B cell (primary cell): ENCODE results near the gene RNF150. TPM values are rescaled to one million over a fixed set of nuclear protein-coding genes. Genes with fewer than 3 reads are reported as not detected.

ENCODE experiments used
- ATAC-seq: fragments of 200-7000 bp; cut with Tn5 transposase; one replicate; pipeline ENCODE4 v1.10.0; 2021; ENCODE audit warnings: low read depth, mild to moderate bottlenecking, moderate number of reproducible peaks, moderate library complexity
- CTCF ChIA-PET: fragments of 350-600 bp; sonication (Branson Sonifier 250); formaldehyde crosslinking; loops from one replicate; lab custom pipeline; 2021; ENCODE audit warnings: antibody characterized with exemption, inconsistent platforms; lab: Charles Lee
- POLR2A ChIA-PET: fragments of 350-600 bp; sonication (Branson Sonifier 250); formaldehyde crosslinking; loops from one replicate; lab custom pipeline; 2021; ENCODE audit warnings: antibody characterized with exemption; lab: Charles Lee
- DNase-seq: peaks from one replicate; pipeline ENCODE4 v3.0.0; 2013
- H2AFZ ChIP-seq: 2 replicates; pipeline ENCODE4 v1.6.1; 2012; ENCODE audit warnings: mild to moderate bottlenecking, low read depth, low read length; ENCODE audit not compliant: insufficient read depth, poor library complexity, severe bottlenecking
- H3K27ac ChIP-seq, 2 donors: 1 replicate in 1 of 2; 2 replicates in 1 of 2; pipeline ENCODE4 v1.5.1; 2012 to 2013; ENCODE audit warnings: low read length in 2 of 2, mild to moderate bottlenecking in 2 of 2, moderate library complexity in 1 of 2
- H3K27me3 ChIP-seq, 4 experiments: fragments of 200-600 bp in 1 of 4; sonication (generic) in 1 of 4; replicated peaks in 1 of 4; 1 replicate in 2 of 4; 2 replicates in 2 of 4; pipeline versions ENCODE4 v1.6.1 to v1.7.0; 2013 to 2016; ENCODE audit warnings: low read length in 3 of 4, mild to moderate bottlenecking in 2 of 4, mixed read lengths in 1 of 4, moderate library complexity in 1 of 4; ENCODE audit not compliant: insufficient read depth in 4 of 4, control insufficient read depth in 3 of 4; ENCODE audit errors: control extremely low read depth in 1 of 4
- H3K36me3 ChIP-seq, 2 experiments: replicated peaks in 1 of 2; 1 replicate in 1 of 2; 2 replicates in 1 of 2; pipeline versions ENCODE4 v1.6.1 to v1.7.1; 2013; ENCODE audit warnings: low read length in 1 of 2; ENCODE audit not compliant: insufficient read depth in 2 of 2, control insufficient read depth in 1 of 2; ENCODE audit errors: control extremely low read depth in 1 of 2, extremely low read depth in 1 of 2
- H3K4me1 ChIP-seq, 2 donors: fragments of 200-600 bp in 1 of 2; sonication (generic) in 1 of 2; 1 replicate in 1 of 2; 2 replicates in 1 of 2; pipeline versions ENCODE4 v1.5.1 to v1.6.1; 2013 to 2017; ENCODE audit warnings: low read length in 2 of 2; ENCODE audit not compliant: control insufficient read depth in 2 of 2, insufficient read depth in 2 of 2
- H3K4me2 ChIP-seq: replicated peaks from 2 replicates; pipeline ENCODE3; 2012; ENCODE audit warnings: mild to moderate bottlenecking, low read depth, low read length; ENCODE audit not compliant: poor library complexity, severe bottlenecking
- H3K4me3 ChIP-seq, 5 experiments: fragments of 200-600 bp in 1 of 5; sonication (generic) in 1 of 5; 1 replicate in 3 of 5; 2 replicates in 2 of 5; pipeline versions ENCODE4 v1.5.1 to v1.7.0; 2011 to 2016; ENCODE audit warnings: low read length in 4 of 5, mild to moderate bottlenecking in 4 of 5, low read depth in 2 of 5, control low read depth in 1 of 5, moderate library complexity in 1 of 5; ENCODE audit not compliant: insufficient read depth in 1 of 5; ENCODE audit errors: control extremely low read depth in 1 of 5, extremely low read depth in 1 of 5
- H3K79me2 ChIP-seq: fragments of 200-600 bp; sonication (generic); one replicate; pipeline ENCODE4 v1.6.0; 2016; ENCODE audit warnings: low read length; ENCODE audit not compliant: control insufficient read depth, insufficient read depth
- H3K9ac ChIP-seq: fragments of 200-600 bp; sonication (generic); 2 replicates; pipeline ENCODE4 v1.6.1; 2017; ENCODE audit warnings: mild to moderate bottlenecking, low read length, moderate library complexity
- H3K9me3 ChIP-seq, 3 donors: one replicate each; pipeline versions ENCODE4 v1.6.1 to v1.7.1; 2013; ENCODE audit warnings: low read length in 2 of 3; ENCODE audit not compliant: control insufficient read depth in 2 of 3, insufficient read depth in 1 of 3; ENCODE audit errors: control extremely low read depth in 1 of 3
- H4K20me1 ChIP-seq: 2 replicates; pipeline ENCODE4 v1.6.0; 2012; ENCODE audit warnings: mild to moderate bottlenecking, low read length; ENCODE audit not compliant: insufficient read depth, control insufficient read depth, poor library complexity, severe bottlenecking
- H3K27ac Mint-ChIP-seq: one replicate; pipeline ENCODE4 v1.8.0; 2021; ENCODE audit warnings: mixed read lengths
- H3K27me3 Mint-ChIP-seq: one replicate; pipeline ENCODE4 v1.8.0; 2021; ENCODE audit warnings: mixed read lengths
- H3K4me1 Mint-ChIP-seq: one replicate; pipeline ENCODE4 v1.8.0; 2021; ENCODE audit warnings: mixed read lengths
- H3K4me3 Mint-ChIP-seq: one replicate; pipeline ENCODE4 v1.8.0; 2021; ENCODE audit warnings: mixed read lengths
- H3K9me3 Mint-ChIP-seq: one replicate; pipeline ENCODE4 v1.8.0; 2022; ENCODE audit warnings: mixed read lengths; ENCODE audit not compliant: insufficient read depth
- CTCF ChIP-seq: fragments of 200-600 bp; IDR thresholded peaks from one replicate; pipeline ENCODE4 v1.8.0; 2022; ENCODE audit warnings: antibody characterized with exemption, mild to moderate bottlenecking
- EZH2 ChIP-seq: IDR thresholded peaks from 2 replicates; pipeline ENCODE4 v1.6.1; 2012; ENCODE audit warnings: borderline replicate concordance, low read depth, mild to moderate bottlenecking, moderate library complexity, low read length; ENCODE audit not compliant: insufficient read depth, poor library complexity, severe bottlenecking
- WGBS: methylation state at CpG from one replicate; pipeline ENCODE4 v1.1.5; 2013; ENCODE audit warnings: missing lambda C conversion rate; ENCODE audit not compliant: insufficient coverage; 5-methylcytosine and 5-hydroxymethylcytosine counted together
- intact Hi-C: fragments of 100-400 bp; cut with micrococcal nuclease; formaldehyde crosslinking; loops from one replicate; pipeline ENCODE4 v1.10.0; 2022
- polyA plus RNA-seq: library from polyadenylated mRNA; depleted of rRNA; stranded (reverse); fragments of >200 nt; gene quantifications from 2 replicates; pipeline ENCODE4 v1.2.3, GENCODE V29; 2012
- total RNA-seq, 2 donors: library from RNA; stranded (reverse); fragments of 120-200 nt in 1 of 2; gene quantifications; 1 replicate in 1 of 2; 2 replicates in 1 of 2; pipeline versions ENCODE4 v1.2.3 to v1.2.4, GENCODE V29; 2013 to 2022

The RNF150 gene
- total and polyA plus RNA-seq, 2 donors (not counting 1 experiment from before 2014, with no cell fraction given): not detected

GRCh38 chr4:140865253-140866217 is 267.7 kb downstream of the RNF150 start:
- ATAC-seq (no peak), DNase-seq (no peak)
- no peak overlapping the region for H3K4me3 Mint-ChIP-seq
- peaks cover 15% of the 10 kb centered on the region for H3K4me1 Mint-ChIP-seq
- no peak overlapping the region for H3K4me2 ChIP-seq
- no peaks in the 10 kb centered on the region for H3K9me3 ChIP-seq
- TF ChIP-seq CTCF: no peak
- no peak for TF ChIP-seq EZH2
- H3K27me3 ChIP-seq: peaks cover 0 to 3% (median 1%) of the 10 kb centered on the region in 4 experiments
- CTCF ChIA-PET: interaction anchor here (0.7 to 4.0 kb wide), 2 partner anchors 19 to 693 kb away, joined by 3 to 25 read pairs; no protein-coding TSS in a partner anchor
- no peaks in the 10 kb centered on the region for H3K36me3 ChIP-seq
- H3K9me3 Mint-ChIP-seq: no peaks in the 10 kb centered on the region
- H4K20me1 ChIP-seq: no peaks in the 10 kb centered on the region
- peaks cover 3 to 9% of the 10 kb centered on the region in 2 donors for H3K4me1 ChIP-seq
- 93% methylated on average over 2 of the region's 7 CpGs for WGBS
- H3K9ac ChIP-seq: no peak overlapping the region
- no peak overlapping the region for H2AFZ ChIP-seq
- H3K27me3 Mint-ChIP-seq: peaks cover 15% of the 10 kb centered on the region
- POLR2A ChIA-PET: no interaction called here
- no peak overlapping the region for H3K27ac Mint-ChIP-seq
- no peaks in the 10 kb centered on the region for H3K79me2 ChIP-seq
- no peak overlapping the region for H3K4me3 ChIP-seq
- no peak overlapping the region for H3K27ac ChIP-seq
- intact Hi-C loops: loop anchor here (10.0 kb wide), 2 partner anchors 1859 to 1979 kb away; partner anchors contain the start of gene INPP4B
